ENCODE results near the gene METTL26. TPM values are rescaled to one million over a fixed set of nuclear protein-coding genes. Genes with fewer than 3 reads are reported as not detected.

METTL26 gene
- total and polyA plus RNA-seq, 2 experiments from 2014 or later = 155 to 218 TPM

DNA sequence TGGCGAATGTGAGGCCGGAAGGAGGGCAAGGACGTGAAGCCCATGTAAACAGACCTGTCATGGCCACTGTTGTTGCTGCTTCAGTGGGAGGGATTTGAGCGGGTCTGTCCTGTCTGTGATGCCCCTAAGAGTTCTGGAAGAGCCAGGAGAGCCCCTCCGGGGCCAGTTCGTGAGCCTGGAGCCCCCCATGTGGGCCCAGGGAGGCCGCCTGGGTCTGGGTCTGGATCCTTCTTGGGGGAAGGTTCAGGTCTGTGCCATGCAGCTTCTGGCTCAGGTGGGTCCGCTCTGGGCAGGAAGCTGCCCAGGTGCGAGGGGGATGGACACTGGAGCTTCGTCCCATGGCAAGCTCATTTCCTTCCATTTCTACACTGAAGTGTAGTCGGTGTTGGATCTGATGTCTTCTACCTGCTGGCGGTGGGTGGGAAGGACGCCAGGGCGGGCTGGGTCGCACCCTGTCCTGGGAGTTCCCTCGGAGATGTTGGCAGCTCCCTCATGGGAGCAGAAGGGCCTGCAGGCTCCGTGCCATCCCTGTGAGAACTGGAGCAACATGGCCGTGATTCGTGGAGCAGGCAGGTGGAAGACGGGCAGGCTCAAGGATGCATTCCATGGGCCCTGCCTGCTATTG lies 16.5 kb downstream of the METTL26 start:
- Histone ChIP-seq H3K79me2 (ENCODE audit: insufficient read depth) (peaks cover 14% of the 10 kb centered on the region; the same call in 1 of the 2 replicates), H3K36me3 (ENCODE audit: low read depth) (no peaks in the 10 kb centered on the region), H3K9me3 (ENCODE audit: low read depth) (no peaks in the 10 kb centered on the region), H3K9me2 (ENCODE audit: insufficient read depth) (no peaks in the 10 kb centered on the region), H2AFZ (no peak overlapping the region), H3K27me3 (replicated peaks; ENCODE audit: insufficient read depth) (no peaks in the 10 kb centered on the region), H3K27ac (no peak overlapping the region), H4K20me1 (ENCODE audit: insufficient read depth) (no peaks in the 10 kb centered on the region), H3K4me2 (ENCODE audit: unreplicated experiment) (no peak overlapping the region), H3F3A (ENCODE audit: insufficient read depth) (no peaks in the 10 kb centered on the region), H3K9ac (no peak overlapping the region), H3K4me1 (ENCODE audit: insufficient read depth) (no peaks in the 10 kb centered on the region), H3K4me3 (no peak overlapping the region)
- in situ Hi-C loops (cut with MboI) = no loop called here
- no peak for TF ChIP-seq EZH2phosphoT487 (IDR thresholded peaks at IDR 0.05; ENCODE audit: insufficient read depth, low read depth)
- TF ChIP-seq EZH2 (IDR thresholded peaks at IDR 0.05; ENCODE audit: insufficient read depth, poor library complexity, severe bottlenecking) = no peak
- DNase-seq = no peak
- 90 to 93% methylated on average over 19 to 20 of the region's 20 CpGs for WGBS, 2 experiments (ENCODE audit: low coverage in 1 of 2, low lambda C conversion rate in 2 of 2, missing lambda C conversion rate in 2 of 2)

DNA sequence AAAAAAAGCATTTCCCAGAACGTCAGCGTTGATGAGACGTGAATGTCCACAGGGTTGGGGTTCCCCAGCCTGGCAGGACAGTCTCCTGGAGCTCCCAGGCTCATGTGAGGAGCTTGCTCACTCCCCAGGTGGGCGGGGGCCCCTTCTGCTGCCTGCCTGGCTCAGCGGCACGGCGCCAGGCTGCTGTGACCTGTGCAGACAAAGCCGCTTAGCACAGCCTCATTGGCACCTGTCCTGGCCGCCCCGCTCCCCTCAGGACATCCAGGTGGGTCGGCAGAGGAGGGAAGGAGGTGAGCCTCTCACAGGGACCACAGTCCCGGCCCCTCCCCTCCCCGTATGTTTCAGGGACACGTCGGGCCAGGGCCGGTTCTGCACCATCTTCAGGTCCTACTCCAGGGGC lies 18.2 kb downstream of the METTL26 start:
- in situ Hi-C loops (cut with MboI) = no loop called here
- DNase-seq = no peak
- WGBS, 2 experiments (ENCODE audit: low coverage in 1 of 2, low lambda C conversion rate in 2 of 2, missing lambda C conversion rate in 2 of 2) = 90 to 93% methylated on average over 13 to 16 of the region's 16 CpGs
- peaks cover 14% of the 10 kb centered on the region; the same call in 1 of the 2 replicates for H3K79me2 ChIP-seq (ENCODE audit: insufficient read depth)
- H3F3A ChIP-seq (ENCODE audit: insufficient read depth) = no peaks in the 10 kb centered on the region
- no peak overlapping the region for H2AFZ ChIP-seq
- TF ChIP-seq EZH2phosphoT487 (IDR thresholded peaks at IDR 0.05; ENCODE audit: insufficient read depth, low read depth) = no peak
- TF ChIP-seq EZH2 (IDR thresholded peaks at IDR 0.05; ENCODE audit: insufficient read depth, poor library complexity, severe bottlenecking) = no peak
- no peaks in the 10 kb centered on the region for H4K20me1 ChIP-seq (ENCODE audit: insufficient read depth)
- no peaks in the 10 kb centered on the region for H3K27me3 ChIP-seq (replicated peaks; ENCODE audit: insufficient read depth)
- no peak overlapping the region for H3K4me2 ChIP-seq (ENCODE audit: unreplicated experiment)
- no peaks in the 10 kb centered on the region for H3K9me2 ChIP-seq (ENCODE audit: insufficient read depth)
- H3K36me3 ChIP-seq (ENCODE audit: low read depth) = no peaks in the 10 kb centered on the region
- no peak overlapping the region for H3K9ac ChIP-seq
- H3K4me1 ChIP-seq (ENCODE audit: insufficient read depth) = no peaks in the 10 kb centered on the region
- H3K9me3 ChIP-seq (ENCODE audit: low read depth) = no peaks in the 10 kb centered on the region
- H3K27ac ChIP-seq = no peak overlapping the region
- H3K4me3 ChIP-seq = no peak overlapping the region

DNA sequence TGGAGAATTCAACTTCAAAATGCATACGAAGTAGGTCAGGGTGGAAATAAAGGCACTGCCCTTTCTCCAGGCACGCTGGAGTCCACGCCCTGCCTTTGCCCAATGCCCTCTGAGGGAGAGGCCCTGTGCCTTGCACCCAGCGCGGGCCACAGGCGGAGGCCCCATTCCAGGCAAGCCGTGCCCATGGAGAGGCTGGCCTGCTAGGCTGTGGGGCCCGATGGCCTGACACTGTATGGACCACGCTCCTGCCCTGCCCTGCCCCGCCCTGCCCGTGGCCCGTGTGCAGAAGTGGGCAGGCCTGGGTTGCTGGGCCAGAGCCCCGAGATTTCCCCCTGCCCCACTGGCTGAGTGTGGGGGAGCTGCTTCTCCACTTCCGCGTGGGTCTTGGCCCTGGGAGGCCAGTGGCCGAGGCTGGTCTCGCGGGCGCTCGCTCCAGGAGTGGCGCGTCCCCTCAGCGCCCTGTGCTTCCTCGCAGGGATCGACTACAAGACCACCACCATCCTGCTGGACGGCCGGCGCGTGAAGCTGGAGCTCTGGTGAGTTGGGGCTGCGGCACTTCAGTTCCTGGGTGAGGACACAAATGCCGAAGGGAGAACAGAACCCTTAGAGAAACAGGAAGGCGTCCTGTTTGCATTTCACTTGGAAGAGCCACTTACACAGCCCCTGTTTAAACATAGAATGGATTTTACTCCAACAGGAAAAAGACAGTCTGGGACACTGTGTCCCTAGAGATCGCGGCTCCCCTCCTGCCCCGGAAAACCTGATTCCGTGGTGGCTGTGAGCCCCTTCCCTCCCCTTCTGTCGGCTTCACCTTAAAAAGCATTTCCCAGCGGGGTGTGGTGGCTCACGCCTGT lies 19.1 kb downstream of the METTL26 start:
- H3K79me2 ChIP-seq (ENCODE audit: insufficient read depth) = peaks cover 13% of the 10 kb centered on the region; the same call in 1 of the 2 replicates
- no peak overlapping the region for H3K4me3 ChIP-seq
- H3K27me3 ChIP-seq (replicated peaks; ENCODE audit: insufficient read depth) = no peaks in the 10 kb centered on the region
- no peak for TF ChIP-seq EZH2 (IDR thresholded peaks at IDR 0.05; ENCODE audit: insufficient read depth, poor library complexity, severe bottlenecking)
- no peak for TF ChIP-seq EZH2phosphoT487 (IDR thresholded peaks at IDR 0.05; ENCODE audit: insufficient read depth, low read depth)
- DNase-seq = no peak
- no peak overlapping the region for H2AFZ ChIP-seq
- H3F3A ChIP-seq (ENCODE audit: insufficient read depth) = no peaks in the 10 kb centered on the region
- H3K9me2 ChIP-seq (ENCODE audit: insufficient read depth) = no peaks in the 10 kb centered on the region
- in situ Hi-C loops (cut with MboI) = no loop called here
- H3K9me3 ChIP-seq (ENCODE audit: low read depth) = no peaks in the 10 kb centered on the region
- no peaks in the 10 kb centered on the region for H4K20me1 ChIP-seq (ENCODE audit: insufficient read depth)
- no peak overlapping the region for H3K9ac ChIP-seq
- WGBS, 2 experiments (ENCODE audit: low coverage in 1 of 2, low lambda C conversion rate in 2 of 2, missing lambda C conversion rate in 2 of 2) = 96% methylated on average over 36 to 39 of the region's 39 CpGs
- no peak overlapping the region for H3K4me2 ChIP-seq (ENCODE audit: unreplicated experiment)
- H3K36me3 ChIP-seq (ENCODE audit: low read depth) = no peaks in the 10 kb centered on the region
- no peak overlapping the region for H3K27ac ChIP-seq
- no peaks in the 10 kb centered on the region for H3K4me1 ChIP-seq (ENCODE audit: insufficient read depth)

DNA sequence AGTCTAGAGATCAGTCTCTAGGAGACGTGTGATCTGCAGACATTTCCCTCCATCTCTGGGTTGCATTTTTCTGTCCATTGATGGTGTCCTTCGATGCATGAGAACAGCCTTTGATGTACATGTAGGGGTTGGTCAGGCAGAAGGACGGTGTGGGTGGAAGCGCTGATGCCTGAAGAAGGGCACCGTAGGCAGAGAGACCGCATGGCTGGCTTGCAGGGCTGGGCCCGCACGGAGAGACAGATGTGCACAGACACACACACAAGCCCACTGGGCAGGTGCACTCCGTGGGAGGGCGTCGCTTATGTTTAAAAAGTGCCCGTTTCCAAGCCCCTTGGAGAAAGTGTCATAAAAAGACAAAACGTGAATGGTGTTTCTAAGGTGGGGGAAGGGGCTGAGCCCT lies 21.0 kb downstream of the METTL26 start:
- H3K79me2 ChIP-seq (ENCODE audit: insufficient read depth) = peaks cover 16% of the 10 kb centered on the region; the same call in 1 of the 2 replicates
- no peaks in the 10 kb centered on the region for H3K36me3 ChIP-seq (ENCODE audit: low read depth)
- in situ Hi-C loops (cut with MboI) = no loop called here
- no peak for DNase-seq
- H3K9ac ChIP-seq = no peak overlapping the region
- no peak for TF ChIP-seq EZH2 (IDR thresholded peaks at IDR 0.05; ENCODE audit: insufficient read depth, poor library complexity, severe bottlenecking)
- no peaks in the 10 kb centered on the region for H3K27me3 ChIP-seq (replicated peaks; ENCODE audit: insufficient read depth)
- no peaks in the 10 kb centered on the region for H3F3A ChIP-seq (ENCODE audit: insufficient read depth)
- H4K20me1 ChIP-seq (ENCODE audit: insufficient read depth) = no peaks in the 10 kb centered on the region
- no peak overlapping the region for H3K4me3 ChIP-seq
- H3K9me3 ChIP-seq (ENCODE audit: low read depth) = no peaks in the 10 kb centered on the region
- H2AFZ ChIP-seq = no peak overlapping the region
- H3K9me2 ChIP-seq (ENCODE audit: insufficient read depth) = no peaks in the 10 kb centered on the region
- H3K4me2 ChIP-seq (ENCODE audit: unreplicated experiment) = no peak overlapping the region
- 95 to 99% methylated on average over 13 of the region's 13 CpGs for WGBS, 2 experiments (ENCODE audit: low coverage in 1 of 2, low lambda C conversion rate in 2 of 2, missing lambda C conversion rate in 2 of 2)
- no peaks in the 10 kb centered on the region for H3K4me1 ChIP-seq (ENCODE audit: insufficient read depth)
- no peak overlapping the region for H3K27ac ChIP-seq

Data from GM23248 (cell line).